ENCODE results near the gene IFT80. TPM values are rescaled to one million over a fixed set of nuclear protein-coding genes. Genes with fewer than 3 reads are reported as not detected.
A peak's percentile ranks its signal among the peaks of the same experiment; 100 is the strongest.

The IFT80 gene
- total and polyA plus RNA-seq, 4 experiments from 2014 or later: 4.1 to 38.8 (median 19.6) TPM

GRCh38 chr3:160402221-160403027, 3.4 kb upstream of the IFT80 start:
- peak overlapping the region; percentile 69 to 98 (median 92) for H3K4me3 Mint-ChIP-seq
- peaks cover 4 to 40% of the 10 kb centered on the region in 2 donors for H3K36me3 Mint-ChIP-seq
- intact Hi-C loops (cut with micrococcal nuclease): loop anchor here (5.0 kb wide), 1 partner anchor 175 kb away; the partner anchor contains the start of gene C3orf80
- Histone ChIP-seq H3K4me3 (ENCODE audit: low read length in 2 of 2) (peak overlapping the region in 1 of 2 donors; percentile 15), H3K9me3 (ENCODE audit: control insufficient read depth in 1 of 2, low read length in 2 of 2) (no peaks in the 10 kb centered on the region), H3K4me1 (ENCODE audit: insufficient read depth, low read length) (peaks cover 41% of the 10 kb centered on the region), H3K27ac (ENCODE audit: low read depth, low read length) (peak overlapping the region; percentile 91), H3K27me3 (ENCODE audit: insufficient read depth, low read length) (no peaks in the 10 kb centered on the region), H3K36me3 (ENCODE audit: insufficient read depth, low read length) (no peaks in the 10 kb centered on the region)
- H3K4me1 Mint-ChIP-seq: peaks cover 30 to 53% (median 36%) of the 10 kb centered on the region in 4 donors
- peaks cover 0 to 11% (median under 1%) of the 10 kb centered on the region in 8 donors for H3K9me3 Mint-ChIP-seq
- peak in 1 of 5 donors; percentile 4 for DNase-seq
- H3K27ac Mint-ChIP-seq: peak overlapping the region; percentile 6 to 89 (median 70)
- H3K27me3 Mint-ChIP-seq: no peaks in the 10 kb centered on the region
- ChIA-PET CTCF (ENCODE audit: partially characterized antibody) (interaction anchor here (1.0 to 2.6 kb wide), 5 partner anchors 9 to 413 kb away, joined by 4 to 21 read pairs (median 6); partner anchors contain the start of genes IL12A and TRIM59), POLR2A (ENCODE audit: partially characterized antibody) (interaction anchor here (0.6 to 3.1 kb wide), 5 partner anchors 10 to 285 kb away, joined by 3 to 9 read pairs (median 4); partner anchors contain the start of genes KPNA4 and TRIM59)

- POLR2A ChIA-PET (ENCODE audit: partially characterized antibody): interaction anchor here (1.2 to 3.1 kb wide), 3 partner anchors 8 to 48 kb away, joined by 5 to 12 read pairs (median 9); partner anchors contain the start of gene TRIM59
- H3K27me3 Mint-ChIP-seq: no peaks in the 10 kb centered on the region
- Histone ChIP-seq H3K27ac (ENCODE audit: low read depth, low read length) (peak overlapping the region; percentile 91), H3K36me3 (ENCODE audit: insufficient read depth, low read length) (no peaks in the 10 kb centered on the region), H3K4me3 (ENCODE audit: low read length in 2 of 2) (peak overlapping the region; percentile 68 to 86), H3K4me1 (ENCODE audit: insufficient read depth, low read length) (peaks cover 41% of the 10 kb centered on the region), H3K27me3 (ENCODE audit: insufficient read depth, low read length) (no peaks in the 10 kb centered on the region), H3K9me3 (ENCODE audit: control insufficient read depth in 1 of 2, low read length in 2 of 2) (no peaks in the 10 kb centered on the region)
- peaks cover 4 to 40% of the 10 kb centered on the region in 2 donors for H3K36me3 Mint-ChIP-seq
- CTCF ChIA-PET (ENCODE audit: partially characterized antibody): interaction anchor here (1.1 to 2.6 kb wide), 5 partner anchors 10 to 412 kb away, joined by 4 to 21 read pairs (median 6); partner anchors contain the start of genes IL12A and TRIM59
- H3K9me3 Mint-ChIP-seq: peaks cover 0 to 11% (median under 1%) of the 10 kb centered on the region in 8 donors
- intact Hi-C loops (cut with micrococcal nuclease): loop anchor here (5.0 kb wide), 1 partner anchor 174 kb away; the partner anchor contains the start of gene C3orf80
- H3K27ac Mint-ChIP-seq: peak overlapping the region; percentile 66 to 96 (median 87)
- peaks cover 32 to 57% (median 40%) of the 10 kb centered on the region in 4 donors for H3K4me1 Mint-ChIP-seq
- DNase-seq: peak in 2 of 5 donors; percentile 4 to 19
- peak overlapping the region; percentile 82 to 98 (median 92) for H3K4me3 Mint-ChIP-seq
These were observed 2.5 kb upstream of the IFT80 start for GRCh38 chr3:160401291-160402095.

GRCh38 chr3:160400702-160401150, 1.7 kb upstream of the IFT80 start:
- peaks cover 0 to 11% (median under 1%) of the 10 kb centered on the region in 8 donors for H3K9me3 Mint-ChIP-seq
- ChIA-PET CTCF (ENCODE audit: partially characterized antibody) (interaction anchor here (1.1 to 3.2 kb wide), 5 partner anchors 10 to 412 kb away, joined by 4 to 21 read pairs (median 6); partner anchors contain the start of genes IL12A and TRIM59), POLR2A (ENCODE audit: partially characterized antibody) (interaction anchor here (0.6 to 4.1 kb wide), 7 partner anchors 8 to 114 kb away, joined by 3 to 35 read pairs (median 9); partner anchors contain the start of gene TRIM59)
- H3K4me3 Mint-ChIP-seq: peak overlapping the region; percentile 91 to 100 (median 98)
- Histone ChIP-seq H3K27me3 (ENCODE audit: insufficient read depth, low read length) (no peaks in the 10 kb centered on the region), H3K27ac (ENCODE audit: low read depth, low read length) (peak overlapping the region; percentile 91), H3K36me3 (ENCODE audit: insufficient read depth, low read length) (no peaks in the 10 kb centered on the region), H3K4me1 (ENCODE audit: insufficient read depth, low read length) (peaks cover 41% of the 10 kb centered on the region), H3K4me3 (ENCODE audit: low read length in 2 of 2) (peak overlapping the region; percentile 68 to 86), H3K9me3 (ENCODE audit: control insufficient read depth in 1 of 2, low read length in 2 of 2) (no peaks in the 10 kb centered on the region)
- peak overlapping the region; percentile 86 to 100 (median 99) for H3K27ac Mint-ChIP-seq
- peak in 3 of 5 donors; percentile 21 to 26 (median 22) for DNase-seq
- H3K27me3 Mint-ChIP-seq: no peaks in the 10 kb centered on the region
- peaks cover 34 to 57% (median 40%) of the 10 kb centered on the region in 4 donors for H3K4me1 Mint-ChIP-seq
- intact Hi-C loops (cut with micrococcal nuclease): loop anchor here (5.0 kb wide), 1 partner anchor 173 kb away; the partner anchor contains the start of gene C3orf80
- H3K36me3 Mint-ChIP-seq: peaks cover 4 to 39% of the 10 kb centered on the region in 2 donors

- Mint-ChIP-seq H3K4me1 (peaks cover 34 to 57% (median 41%) of the 10 kb centered on the region in 4 donors), H3K4me3 (peak overlapping the region; percentile 91 to 100 (median 98)), H3K36me3 (peaks cover 4 to 38% of the 10 kb centered on the region in 2 donors), H3K27me3 (no peaks in the 10 kb centered on the region), H3K9me3 (peaks cover 0 to 11% (median under 1%) of the 10 kb centered on the region in 8 donors), H3K27ac (peak overlapping the region; percentile 97 to 100 (median 99))
- DNase-seq: peak in 2 of 5 donors; percentile 27 to 54
- intact Hi-C loops (cut with micrococcal nuclease): loop anchor here (5.0 kb wide), 1 partner anchor 173 kb away; the partner anchor contains the start of gene C3orf80
- ChIA-PET POLR2A (ENCODE audit: partially characterized antibody) (interaction anchor here (0.6 to 4.1 kb wide), 9 partner anchors 9 to 167 kb away, joined by 3 to 35 read pairs (median 4); partner anchors contain the start of gene TRIM59), CTCF (ENCODE audit: partially characterized antibody) (interaction anchor here (0.7 to 3.2 kb wide), 2 partner anchors 12 to 49 kb away, joined by 3 to 21 read pairs; partner anchors contain the start of gene TRIM59)
- H3K27ac ChIP-seq (ENCODE audit: low read depth, low read length): peak overlapping the region; percentile 91
- peaks cover 41% of the 10 kb centered on the region for H3K4me1 ChIP-seq (ENCODE audit: insufficient read depth, low read length)
- no peaks in the 10 kb centered on the region for H3K9me3 ChIP-seq (ENCODE audit: control insufficient read depth in 1 of 2, low read length in 2 of 2)
- no peaks in the 10 kb centered on the region for H3K27me3 ChIP-seq (ENCODE audit: insufficient read depth, low read length)
- peak overlapping the region; percentile 68 to 86 for H3K4me3 ChIP-seq (ENCODE audit: low read length in 2 of 2)
- H3K36me3 ChIP-seq (ENCODE audit: insufficient read depth, low read length): no peaks in the 10 kb centered on the region
These were observed 1.1 kb upstream of the IFT80 start for GRCh38 chr3:160400030-160400701.

GRCh38 chr3:160398820-160399124, 253 bp downstream of the IFT80 start:
- peaks cover 0 to 11% (median under 1%) of the 10 kb centered on the region in 8 donors for H3K9me3 Mint-ChIP-seq
- Histone ChIP-seq H3K27me3 (ENCODE audit: insufficient read depth, low read length) (no peaks in the 10 kb centered on the region), H3K9me3 (ENCODE audit: control insufficient read depth in 1 of 2, low read length in 2 of 2) (no peaks in the 10 kb centered on the region), H3K4me3 (ENCODE audit: low read length in 2 of 2) (peak overlapping the region; percentile 68 to 86), H3K36me3 (ENCODE audit: insufficient read depth, low read length) (no peaks in the 10 kb centered on the region), H3K4me1 (ENCODE audit: insufficient read depth, low read length) (peaks cover 31% of the 10 kb centered on the region), H3K27ac (ENCODE audit: low read depth, low read length) (peak overlapping the region; percentile 91)
- H3K27ac Mint-ChIP-seq: peak overlapping the region; percentile 97 to 100 (median 99)
- H3K4me1 Mint-ChIP-seq: peaks cover 27 to 48% (median 35%) of the 10 kb centered on the region in 4 donors
- intact Hi-C loops (cut with micrococcal nuclease): loop anchor here (1.0 to 2.0 kb wide), 5 partner anchors 28 to 1596 kb away; partner anchors contain the start of genes KPNA4, MFSD1 and TRIM59
- H3K27me3 Mint-ChIP-seq: no peaks in the 10 kb centered on the region
- ChIA-PET CTCF (ENCODE audit: partially characterized antibody) (interaction anchor here (0.9 to 3.2 kb wide), 2 partner anchors 13 to 29 kb away, joined by 3 to 21 read pairs; no protein-coding TSS in a partner anchor), POLR2A (ENCODE audit: partially characterized antibody) (interaction anchor here (0.6 to 4.1 kb wide), 3 partner anchors 17 to 228 kb away, joined by 3 to 35 read pairs (median 5); partner anchors contain the start of gene TRIM59)
- DNase-seq: no peak
- H3K36me3 Mint-ChIP-seq: peaks cover 4 to 31% of the 10 kb centered on the region in 2 donors
- peak overlapping the region; percentile 91 to 100 (median 98) for H3K4me3 Mint-ChIP-seq
